ENCODE data around the gene ANKRD36C. TPM values are rescaled to one million over a fixed set of nuclear protein-coding genes. Genes with fewer than 3 reads are reported as not detected.
"Not testable (repeated sequence)": the region's sequence is repeated elsewhere in the genome, so short reads cannot be mapped to it uniquely, and the experiment has no call there.

Gene ANKRD36C
- total RNA-seq: 12.1 TPM

DNA sequence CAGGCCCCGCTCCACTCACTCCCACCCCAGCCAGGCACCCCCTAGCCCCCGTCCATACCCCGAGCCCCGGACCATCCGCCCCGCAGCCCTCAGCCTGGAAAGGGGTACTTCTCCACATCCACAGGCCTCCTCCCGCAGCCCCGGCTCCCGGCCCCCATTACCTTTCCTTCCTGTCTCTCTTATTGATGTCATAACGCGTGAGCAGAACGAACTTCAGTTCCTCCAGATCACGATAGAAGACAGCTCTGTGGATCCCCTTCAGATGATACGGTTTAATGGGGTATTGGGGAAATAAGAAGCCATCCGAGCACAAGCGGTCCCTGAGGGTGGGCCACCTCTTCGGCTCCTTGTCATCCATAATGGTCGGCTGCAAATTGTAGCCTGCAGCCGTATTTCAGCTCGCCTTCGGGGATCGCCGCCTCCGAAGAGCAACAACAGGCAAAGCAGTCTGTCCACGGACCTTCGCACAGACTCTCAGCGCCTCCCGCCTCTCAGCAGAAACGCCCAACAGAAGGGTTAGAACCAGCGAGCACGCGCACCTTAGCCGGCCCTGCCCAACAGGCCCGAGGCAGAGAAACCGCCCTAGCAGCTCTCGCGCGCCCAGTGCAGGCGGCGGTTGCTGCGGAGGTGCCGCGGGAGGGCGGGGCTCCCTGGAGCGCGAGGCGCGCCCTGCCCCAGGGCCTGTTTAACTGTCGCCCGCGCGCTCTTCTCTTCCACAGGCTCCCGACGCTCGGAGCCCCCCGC, at the start of gene ANKRD36C:
Gene ANKRD36C, minus strand, starts transcription at position 474 of the 744 bp plus-strand sequence. Its CDS starts 116 bp downstream, at position 358.
- Histone ChIP-seq H3K4me3 (peak within 1 kb of the TSS; percentile 80 to 92), H3K27ac (peak within 1 kb of the TSS; percentile 84 to 85)
- H3K9me3 ChIP-seq; H3K4me1 ChIP-seq; H3K36me3 ChIP-seq; DNase-seq (ENCODE audit: low spot score in 2 of 2); H3K27me3 ChIP-seq: not testable (repeated sequence)
- intact Hi-C loops (cut with DNase I): loop anchor here (2.0 to 10.0 kb wide), 2 partner anchors 183 to 273 kb away; partner anchors contain the start of genes CIAO1 and TMEM127

DNA sequence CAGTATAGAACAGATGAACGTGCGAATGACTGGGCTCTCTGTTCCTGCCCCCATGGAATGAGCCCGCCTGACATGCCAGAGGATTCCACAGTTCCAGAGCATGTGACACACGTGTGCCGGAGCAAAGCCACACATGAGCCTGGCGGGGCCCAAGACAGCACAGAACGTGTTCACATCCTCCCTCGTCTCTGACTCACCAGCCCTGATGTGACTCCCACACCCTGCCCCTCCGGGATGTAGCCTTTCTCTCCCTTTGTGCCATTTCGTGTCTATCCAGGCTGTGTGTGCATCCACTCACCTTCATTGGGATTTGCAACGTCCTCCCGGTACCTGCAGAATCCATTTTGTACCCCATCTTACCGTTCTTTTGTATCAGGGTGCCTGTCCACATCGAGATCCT, 43.9 kb upstream of the ANKRD36C start:
- not testable (repeated sequence) for H3K4me3 ChIP-seq; DNase-seq (ENCODE audit: low spot score in 2 of 2)

DNA sequence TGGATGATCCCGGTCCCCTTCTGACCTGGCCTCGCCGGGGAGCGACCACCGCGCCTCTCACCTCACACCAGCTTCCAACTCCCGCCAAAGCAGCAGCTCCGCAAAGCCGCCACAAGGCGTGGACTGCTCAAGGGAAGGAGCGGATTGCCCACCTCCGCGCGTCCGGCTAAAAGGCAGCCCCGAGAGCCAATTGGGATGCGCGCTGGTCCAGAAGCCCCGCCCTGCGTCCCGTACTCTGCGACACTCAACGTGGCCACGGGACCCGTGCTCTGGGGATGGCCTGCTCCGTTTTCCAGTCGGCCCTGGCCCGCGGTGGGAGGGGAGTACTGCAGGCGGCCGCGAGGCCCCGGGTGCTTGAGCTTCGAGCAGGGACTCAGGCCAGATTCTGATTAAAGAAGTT, 43.2 kb upstream of the ANKRD36C start, which contains the start of gene GPAT2:
Gene GPAT2, minus strand, starts transcription at position 125 of the 400 bp plus-strand sequence. CDS start 2,557 bp downstream, outside the sequence.
- H3K9me3 ChIP-seq; intact Hi-C loops (cut with DNase I); H3K4me3 ChIP-seq; DNase-seq (ENCODE audit: low spot score in 2 of 2); H3K36me3 ChIP-seq; H3K27ac ChIP-seq; H3K27me3 ChIP-seq; H3K4me1 ChIP-seq: not testable (repeated sequence)

More for the DNA sequence above, 43.9 kb upstream of the ANKRD36C start:
- H3K4me1 ChIP-seq; H3K27ac ChIP-seq; intact Hi-C loops (cut with DNase I); H3K27me3 ChIP-seq; H3K36me3 ChIP-seq; H3K9me3 ChIP-seq: not testable (repeated sequence)

DNA sequence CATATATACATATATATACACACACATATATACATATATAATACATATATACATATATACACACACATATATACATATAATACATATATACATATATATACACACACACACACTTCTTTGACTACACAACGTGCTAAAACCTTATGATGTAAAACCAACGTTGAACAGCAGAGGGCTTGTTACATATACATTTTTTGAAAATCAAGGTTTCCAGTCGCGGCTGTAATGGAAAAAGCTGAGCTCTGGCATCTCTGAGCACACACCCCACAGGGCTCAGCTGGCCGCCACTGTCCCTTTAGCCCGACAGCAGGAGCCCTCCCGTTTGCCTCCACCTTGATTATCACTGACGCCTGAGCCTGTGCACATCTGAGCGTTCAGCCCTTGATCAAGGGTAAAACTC, 42.4 kb upstream of the ANKRD36C start:
- H3K4me3 ChIP-seq; DNase-seq (ENCODE audit: low spot score in 2 of 2); intact Hi-C loops (cut with DNase I): not testable (repeated sequence)

DNA sequence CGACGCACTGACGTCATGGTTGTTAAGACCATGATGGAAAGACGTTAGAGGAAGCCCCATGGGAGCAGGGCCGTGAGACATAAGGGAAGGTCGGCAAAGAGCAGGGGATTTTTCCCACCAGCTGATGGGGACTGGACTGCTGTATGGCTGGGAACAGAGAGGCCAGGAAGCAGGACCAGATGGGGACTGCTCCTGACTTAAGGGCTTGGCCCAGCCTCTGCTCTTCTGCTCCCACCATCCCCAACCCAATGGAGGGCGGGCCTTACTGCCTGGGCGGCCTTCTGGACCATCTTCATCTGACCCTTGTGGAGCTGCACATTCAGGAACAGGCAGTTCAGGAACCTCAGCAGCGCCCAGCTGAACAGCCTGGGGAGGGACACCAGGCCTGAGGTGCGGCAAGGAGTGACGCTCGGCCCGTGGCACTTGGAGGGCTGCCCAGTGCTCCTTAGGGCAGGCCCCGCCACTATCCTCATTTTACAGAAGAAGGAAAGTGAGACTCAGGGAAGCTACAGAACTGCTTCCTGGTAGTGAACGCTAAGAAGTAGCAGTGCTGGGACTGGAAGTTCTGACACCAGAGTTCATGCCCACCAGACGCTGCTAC, 36.2 kb upstream of the ANKRD36C start:
- H3K4me3 ChIP-seq; H3K9me3 ChIP-seq; H3K4me1 ChIP-seq; H3K36me3 ChIP-seq; H3K27ac ChIP-seq; H3K27me3 ChIP-seq; DNase-seq (ENCODE audit: low spot score in 2 of 2): not testable (repeated sequence)
- intact Hi-C loops (cut with DNase I): loop anchor here (10.0 kb wide), 2 partner anchors 87 to 147 kb away; partner anchors contain the start of gene ADRA2B

More for the DNA sequence above, 42.4 kb upstream of the ANKRD36C start:
- H3K9me3 ChIP-seq, H3K27me3 ChIP-seq, H3K4me1 ChIP-seq, H3K36me3 ChIP-seq, H3K27ac ChIP-seq: not testable (repeated sequence)

DNA sequence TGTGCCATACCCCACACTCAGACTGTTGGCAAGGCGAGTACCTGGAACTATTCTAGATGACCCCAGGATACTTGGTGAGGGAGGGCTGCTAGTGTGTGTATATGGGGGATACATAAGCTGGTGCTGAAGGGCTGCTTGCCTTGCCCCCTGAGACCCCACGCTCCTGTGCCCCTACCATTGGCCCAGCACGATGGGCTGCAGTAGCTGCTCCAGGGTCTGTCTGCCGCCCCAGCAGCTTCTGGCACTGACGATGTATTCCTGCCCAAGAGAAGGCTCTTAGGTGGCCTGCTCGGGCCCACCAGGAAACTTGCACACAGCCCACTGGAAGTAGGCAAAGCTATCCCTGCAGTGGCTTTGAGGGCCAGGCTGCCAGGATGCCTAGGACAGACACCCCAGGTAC, 34.1 kb upstream of the ANKRD36C start:
- DNase-seq (ENCODE audit: low spot score in 2 of 2); H3K9me3 ChIP-seq; H3K27me3 ChIP-seq; H3K4me3 ChIP-seq; H3K27ac ChIP-seq; H3K4me1 ChIP-seq; H3K36me3 ChIP-seq: not testable (repeated sequence)
- intact Hi-C loops (cut with DNase I): loop anchor here (10.0 kb wide), 2 partner anchors 89 to 149 kb away; partner anchors contain the start of gene ADRA2B

DNA sequence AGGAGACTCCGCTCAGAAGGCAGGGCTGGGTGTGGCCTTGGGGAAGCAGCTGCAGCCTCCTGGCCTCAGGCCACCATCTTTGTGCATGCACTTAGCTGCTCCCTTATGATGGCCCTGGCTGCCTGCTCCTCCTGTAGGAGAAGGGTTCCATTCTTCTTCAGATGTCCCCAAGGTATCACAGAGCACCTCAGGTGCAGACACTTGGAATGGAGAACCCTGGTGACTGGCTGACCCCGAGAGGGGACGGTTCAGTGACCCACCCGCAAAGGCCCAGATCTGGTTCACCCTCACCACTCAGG, 33.5 kb upstream of the ANKRD36C start:
- TF ChIP-seq, protein P1, sequence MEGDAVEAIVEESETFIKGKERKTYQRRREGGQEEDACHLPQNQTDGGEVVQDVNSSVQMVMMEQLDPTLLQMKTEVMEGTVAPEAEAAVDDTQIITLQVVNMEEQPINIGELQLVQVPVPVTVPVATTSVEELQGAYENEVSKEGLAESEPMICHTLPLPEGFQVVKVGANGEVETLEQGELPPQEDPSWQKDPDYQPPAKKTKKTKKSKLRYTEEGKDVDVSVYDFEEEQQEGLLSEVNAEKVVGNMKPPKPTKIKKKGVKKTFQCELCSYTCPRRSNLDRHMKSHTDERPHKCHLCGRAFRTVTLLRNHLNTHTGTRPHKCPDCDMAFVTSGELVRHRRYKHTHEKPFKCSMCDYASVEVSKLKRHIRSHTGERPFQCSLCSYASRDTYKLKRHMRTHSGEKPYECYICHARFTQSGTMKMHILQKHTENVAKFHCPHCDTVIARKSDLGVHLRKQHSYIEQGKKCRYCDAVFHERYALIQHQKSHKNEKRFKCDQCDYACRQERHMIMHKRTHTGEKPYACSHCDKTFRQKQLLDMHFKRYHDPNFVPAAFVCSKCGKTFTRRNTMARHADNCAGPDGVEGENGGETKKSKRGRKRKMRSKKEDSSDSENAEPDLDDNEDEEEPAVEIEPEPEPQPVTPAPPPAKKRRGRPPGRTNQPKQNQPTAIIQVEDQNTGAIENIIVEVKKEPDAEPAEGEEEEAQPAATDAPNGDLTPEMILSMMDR (IDR thresholded peaks at IDR 0.05): no peak
- H3K4me1 ChIP-seq: no peaks in the 10 kb centered on the region
- DNase-seq (ENCODE audit: low spot score in 2 of 2): peak in 1 of 2 donors; percentile 24
- H3K36me3 ChIP-seq: no peaks in the 10 kb centered on the region
- no peak overlapping the region for H3K27ac ChIP-seq
- no peaks in the 10 kb centered on the region for H3K9me3 ChIP-seq
- H3K27me3 ChIP-seq: no peaks in the 10 kb centered on the region
- intact Hi-C loops (cut with DNase I): loop anchor here (10.0 kb wide), 2 partner anchors 90 to 150 kb away; partner anchors contain the start of gene ADRA2B
- no peak overlapping the region for H3K4me3 ChIP-seq

DNA sequence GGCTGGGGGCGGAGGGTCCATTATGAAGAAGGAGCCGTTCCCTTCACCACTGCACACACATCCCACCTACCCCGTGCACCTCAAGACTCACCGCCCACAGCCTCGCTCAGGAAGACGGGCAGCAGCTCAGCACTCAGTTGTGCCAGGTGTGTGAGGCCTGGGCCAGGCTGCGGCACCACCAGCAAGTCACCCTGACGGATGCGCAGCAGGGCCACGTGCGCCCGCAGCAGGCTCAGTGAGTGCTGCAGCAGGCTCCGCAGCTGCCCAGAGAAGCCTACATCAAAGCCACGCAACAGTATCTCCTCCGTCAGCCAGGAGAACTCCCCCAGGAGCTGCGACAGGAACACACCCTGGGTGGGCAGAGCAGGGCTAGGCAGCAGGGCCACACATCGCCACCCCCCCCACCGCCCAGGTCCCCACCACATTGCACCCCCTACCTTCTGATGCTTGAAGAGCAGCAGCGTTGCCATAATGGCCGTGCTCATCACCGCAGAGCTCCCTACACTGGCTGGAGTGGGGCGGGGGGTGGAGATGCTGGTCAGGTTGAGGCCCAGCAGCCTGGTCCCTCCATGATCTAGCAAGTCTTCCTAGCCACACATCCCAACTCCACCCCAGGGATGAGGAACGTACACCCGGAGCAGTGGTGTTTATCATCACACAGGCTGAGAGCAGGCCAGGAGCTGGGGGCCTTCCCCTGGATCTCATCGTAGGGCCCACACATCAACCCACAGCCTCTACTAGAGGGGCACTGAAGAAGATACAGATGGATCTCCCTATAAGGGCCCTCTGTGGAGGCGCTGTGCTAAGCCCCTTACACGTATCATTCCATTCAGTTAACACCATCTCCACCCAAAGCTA, 32.9 kb upstream of the ANKRD36C start:
- TF ChIP-seq, protein P1 (IDR thresholded peaks at IDR 0.05): no peak
- Histone ChIP-seq H3K27me3 (no peaks in the 10 kb centered on the region), H3K9me3 (no peaks in the 10 kb centered on the region), H3K27ac (no peak overlapping the region), H3K4me1 (no peaks in the 10 kb centered on the region), H3K36me3 (no peaks in the 10 kb centered on the region), H3K4me3 (no peak overlapping the region)
- peak in 1 of 2 donors; percentile 58 for DNase-seq (ENCODE audit: low spot score in 2 of 2)
- intact Hi-C loops (cut with DNase I): loop anchor here (10.0 kb wide), 2 partner anchors 90 to 150 kb away; partner anchors contain the start of gene ADRA2B

DNA sequence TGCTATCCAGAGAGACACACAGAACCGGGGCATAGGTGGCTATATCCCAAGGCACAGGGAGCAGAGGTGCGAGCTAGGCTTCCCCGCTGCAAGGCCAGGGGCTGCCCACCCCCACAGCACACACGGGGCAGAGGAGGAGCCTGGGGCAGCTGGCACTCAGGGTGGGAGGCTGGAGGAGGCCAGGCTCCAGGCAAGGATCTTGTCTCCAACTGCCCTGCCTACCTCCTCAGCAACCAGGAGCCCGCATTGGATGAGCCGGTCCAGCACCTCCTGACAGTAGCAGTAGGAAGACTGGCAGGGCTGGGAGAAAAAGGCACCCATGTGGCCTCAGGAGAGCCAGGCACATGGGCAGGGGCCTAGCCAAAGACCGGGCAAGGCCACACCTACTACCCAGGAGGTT, 32.1 kb upstream of the ANKRD36C start:
- intact Hi-C loops (cut with DNase I): loop anchor here (10.0 kb wide), 2 partner anchors 91 to 151 kb away; partner anchors contain the start of gene ADRA2B
- not testable (repeated sequence) for H3K36me3 ChIP-seq, H3K27ac ChIP-seq, H3K4me3 ChIP-seq, H3K27me3 ChIP-seq, H3K4me1 ChIP-seq, H3K9me3 ChIP-seq
- DNase-seq (ENCODE audit: low spot score in 2 of 2): peak in 1 of 2 donors; percentile 57
